Caki2 (cell line): ENCODE results near the gene LRBA. TPM values are rescaled to one million over a fixed set of nuclear protein-coding genes. Genes with fewer than 3 reads are reported as not detected.
A peak's percentile ranks its signal among the peaks of the same experiment; 100 is the strongest.

Experiments used
- DNase-seq: peaks from one replicate; pipeline ENCODE4 v3.0.0-alpha.2; 2015; ENCODE audit warnings: low read depth
- in situ Hi-C: cut with HindIII; loops from 2 replicates; pipeline ENCODE4 v1.10.0; 2016; ENCODE audit warnings: low sequenced_read_pairs, low pct_unique_long_range_greater_than_20kb, mixed read lengths
- total RNA-seq: library from RNA; depleted of rRNA; stranded (reverse); fragments of >200 nt; shearing (Covaris generic); gene quantifications from 2 replicates; pipeline ENCODE4 v1.2.3, GENCODE V29; 2014; ENCODE audit warnings: low replicate concordance

The LRBA gene
- total RNA-seq, 1 experiment from 2014 or later, result 23.3 TPM

DNA sequence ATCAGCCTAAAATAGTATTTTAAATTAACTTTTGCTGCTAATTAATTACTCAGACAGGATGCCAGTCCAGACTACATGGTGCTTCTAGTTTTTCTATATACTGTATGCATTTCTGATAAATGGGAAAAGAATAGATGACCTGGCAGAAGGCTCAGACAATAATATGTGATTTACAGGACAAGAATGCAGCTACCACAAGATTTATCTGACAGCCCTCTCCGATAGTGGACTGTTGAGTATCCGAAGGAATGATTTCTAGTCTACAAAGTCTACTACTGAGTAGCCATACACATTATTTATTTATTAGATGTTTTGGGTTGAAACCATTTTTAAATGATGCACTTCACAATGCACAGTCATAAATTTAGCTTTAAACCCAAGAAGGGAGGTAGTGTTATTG lies 220.4 kb downstream of the LRBA start:
- DNase-seq, result no peak
- in situ Hi-C loops, result no loop called here

DNA sequence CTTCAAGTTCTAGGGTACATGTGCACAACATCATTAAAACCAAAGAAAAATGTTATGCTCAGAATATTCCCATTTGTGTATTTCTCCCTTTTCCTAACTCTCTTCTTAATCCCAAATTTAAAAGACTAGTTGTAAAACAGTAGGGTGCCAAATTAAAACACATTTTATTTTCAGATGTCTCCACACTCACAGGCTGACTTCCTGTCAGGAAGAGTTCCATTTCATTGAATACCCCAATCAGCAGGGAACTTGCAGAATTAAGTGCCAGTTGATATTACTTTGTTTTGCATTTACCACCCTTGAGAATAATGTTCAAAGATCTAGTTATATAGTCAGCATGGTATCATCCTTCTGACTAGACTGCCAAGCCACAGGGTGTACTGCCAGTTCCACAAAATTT lies 225.2 kb downstream of the LRBA start:
- no peak for DNase-seq
- in situ Hi-C loops, result no loop called here

DNA sequence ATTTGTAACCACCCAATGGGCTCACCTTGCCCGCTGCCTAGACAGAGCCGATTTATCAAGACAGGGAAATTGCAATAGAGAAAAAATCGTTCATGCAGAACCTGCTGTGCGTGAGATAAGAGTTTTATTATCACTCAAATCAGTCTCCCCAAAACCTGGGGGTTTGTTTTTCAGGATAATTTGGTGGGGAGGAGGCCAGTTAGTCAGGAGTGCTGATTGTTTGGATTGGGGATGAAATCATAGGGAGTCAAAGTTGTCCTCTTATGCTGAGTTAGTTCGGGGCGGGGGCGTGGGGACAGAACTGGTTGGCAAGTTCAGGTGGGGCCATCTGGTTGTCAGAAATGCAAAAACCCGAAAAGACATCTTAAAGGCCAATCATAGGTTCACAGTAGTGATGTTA lies 230.1 kb downstream of the LRBA start:
- in situ Hi-C loops, result no loop called here
- DNase-seq, result no peak

DNA sequence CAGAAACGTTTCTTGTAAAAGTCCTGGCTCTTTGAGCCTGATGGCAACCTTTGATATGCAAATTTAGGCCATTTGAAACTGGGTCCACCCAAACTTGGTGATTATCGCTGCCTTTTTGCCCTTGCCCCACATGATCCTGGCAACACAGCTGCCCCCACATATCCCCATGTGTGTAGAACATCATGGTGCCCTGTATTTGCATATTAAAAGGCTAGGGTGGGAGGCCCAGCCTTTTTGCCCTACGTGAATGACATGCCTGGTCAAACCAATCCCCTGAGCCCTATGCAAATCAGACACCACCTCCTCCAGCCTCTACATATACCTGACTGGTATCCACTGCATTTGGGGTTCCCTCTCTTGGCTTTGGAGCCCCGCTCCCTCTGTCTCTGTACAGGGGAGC lies 230.8 kb downstream of the LRBA start:
- in situ Hi-C loops, result no loop called here
- no peak for DNase-seq

DNA sequence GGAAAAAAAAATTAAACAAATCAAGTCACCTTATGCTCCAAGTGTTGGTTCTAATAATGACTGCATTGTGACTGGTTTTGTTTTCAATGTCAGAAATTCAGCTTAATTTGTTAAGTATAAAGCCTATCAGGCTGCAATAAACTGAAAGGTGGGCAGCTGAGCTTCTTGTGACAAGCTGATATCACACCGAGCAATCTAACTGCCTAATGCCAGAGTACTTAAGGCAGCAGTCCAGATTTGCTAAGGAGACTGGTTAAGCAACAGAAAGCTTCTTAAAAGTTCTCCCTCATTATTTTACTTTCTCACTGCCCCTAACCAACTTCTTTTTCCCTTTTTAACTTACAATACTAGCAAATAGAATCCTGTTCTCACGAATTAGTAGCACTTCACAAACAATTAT lies 232.2 kb downstream of the LRBA start:
- in situ Hi-C loops, result no loop called here
- no peak for DNase-seq

DNA sequence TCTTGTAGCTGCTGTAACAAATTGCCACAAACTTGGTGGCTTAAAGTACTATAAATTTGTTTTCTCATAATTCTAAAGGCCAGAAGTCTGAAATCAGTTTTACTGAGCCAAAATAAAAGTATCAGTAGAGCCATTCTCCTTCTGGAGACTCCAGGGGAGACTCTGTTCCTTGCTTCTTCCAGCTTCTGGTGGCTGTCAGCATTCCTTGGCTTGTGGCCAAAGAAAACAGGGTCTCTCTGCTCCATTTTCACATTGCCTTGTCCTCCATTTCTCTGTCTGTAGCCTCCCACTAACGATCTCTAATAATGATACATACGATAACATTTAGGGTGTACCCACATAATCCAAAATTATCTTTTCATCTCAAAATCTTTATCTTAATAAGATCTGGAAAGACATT lies 232.8 kb downstream of the LRBA start:
- DNase-seq, result peak; percentile 41
- in situ Hi-C loops, result no loop called here

DNA sequence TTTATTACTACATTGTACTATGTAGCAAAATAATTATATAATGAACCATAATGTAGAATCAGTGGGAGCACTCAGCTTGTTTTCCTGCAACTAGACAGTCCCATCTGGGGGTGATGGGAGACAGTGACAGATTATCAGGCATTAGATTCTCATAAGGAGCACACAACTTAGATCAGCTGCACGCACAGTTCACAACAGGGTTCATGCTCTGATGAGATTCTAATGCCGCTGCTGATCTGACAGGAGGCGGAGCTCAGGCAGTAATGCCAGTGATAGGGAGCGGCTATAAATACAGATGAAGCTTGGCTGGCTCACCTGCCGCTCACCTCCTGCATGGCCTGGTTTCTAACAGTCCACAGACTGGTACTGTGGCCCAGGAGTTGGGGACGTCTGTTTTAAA lies 233.9 kb downstream of the LRBA start:
- no peak for DNase-seq
- in situ Hi-C loops, result no loop called here

DNA sequence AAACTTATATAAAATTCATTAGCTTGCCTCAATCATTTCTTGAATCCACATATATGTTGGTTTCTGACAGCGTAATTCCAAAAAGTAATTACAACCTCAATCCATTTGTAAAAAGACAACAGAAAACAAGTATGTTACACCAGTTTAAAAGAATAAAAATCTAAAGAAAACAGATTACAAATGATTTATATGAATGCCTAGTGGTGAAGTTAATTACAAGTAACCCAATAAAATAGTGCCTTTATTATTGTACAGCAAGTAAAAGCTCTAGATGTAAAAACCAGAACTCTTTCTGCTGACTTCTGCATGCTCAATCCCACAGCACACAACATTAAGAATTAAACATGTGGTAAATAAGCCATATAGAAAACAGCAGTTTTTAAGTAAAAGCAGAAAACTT lies 235.4 kb downstream of the LRBA start:
- in situ Hi-C loops, result no loop called here
- DNase-seq, result no peak

DNA sequence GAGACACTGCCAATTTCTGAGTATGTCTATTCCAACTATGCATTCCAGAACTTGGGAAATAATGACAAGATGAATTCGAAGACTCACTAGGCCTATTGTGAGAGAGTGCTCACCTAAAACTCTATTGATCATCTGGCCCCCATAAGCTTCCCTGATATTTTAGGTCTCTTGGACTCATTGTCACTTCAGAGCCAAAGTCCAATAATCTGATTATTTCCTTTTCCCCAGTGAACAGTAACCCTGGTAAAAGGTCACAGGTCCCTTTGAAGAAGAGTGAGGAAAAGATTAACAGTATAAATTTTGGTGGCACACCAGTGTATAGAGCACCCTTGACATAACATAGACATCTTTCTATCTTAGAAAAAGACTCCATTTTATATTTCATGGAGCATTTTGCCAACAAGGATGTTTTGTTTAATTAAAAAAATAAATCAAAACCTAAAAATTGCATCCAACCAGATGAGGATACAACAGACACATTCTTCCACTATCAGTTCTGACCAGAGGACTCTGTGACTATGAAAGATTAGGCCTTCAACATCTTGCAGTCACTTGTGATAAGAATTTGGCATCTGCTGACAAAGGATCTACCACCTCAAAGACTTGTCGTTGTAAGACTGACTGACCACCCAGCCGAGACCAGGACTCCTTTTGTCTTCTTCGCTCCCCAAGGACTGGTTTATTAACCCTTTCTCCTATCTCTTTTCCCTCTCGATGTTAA lies 241.2 kb downstream of the LRBA start:
- DNase-seq, result no peak
- in situ Hi-C loops, result no loop called here

DNA sequence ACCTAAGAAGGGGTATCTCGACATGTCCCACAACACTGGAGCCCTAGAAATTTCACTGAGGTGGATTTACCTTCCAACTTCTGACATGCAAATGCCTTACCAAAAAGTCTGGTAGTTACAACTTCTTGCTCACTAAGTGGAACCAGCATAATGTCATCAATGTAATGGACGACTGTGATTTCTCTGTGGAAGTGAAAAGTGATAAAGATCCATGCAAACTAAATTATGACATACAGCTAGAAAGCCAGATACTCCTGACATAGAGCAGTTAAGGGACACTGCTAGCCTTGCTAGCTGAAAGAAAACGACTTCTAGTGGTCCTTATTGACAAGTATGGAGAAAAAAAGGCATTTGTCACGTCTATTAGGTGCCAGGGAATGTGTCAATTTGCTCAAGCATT lies 242.1 kb downstream of the LRBA start:
- in situ Hi-C loops, result no loop called here

DNA sequence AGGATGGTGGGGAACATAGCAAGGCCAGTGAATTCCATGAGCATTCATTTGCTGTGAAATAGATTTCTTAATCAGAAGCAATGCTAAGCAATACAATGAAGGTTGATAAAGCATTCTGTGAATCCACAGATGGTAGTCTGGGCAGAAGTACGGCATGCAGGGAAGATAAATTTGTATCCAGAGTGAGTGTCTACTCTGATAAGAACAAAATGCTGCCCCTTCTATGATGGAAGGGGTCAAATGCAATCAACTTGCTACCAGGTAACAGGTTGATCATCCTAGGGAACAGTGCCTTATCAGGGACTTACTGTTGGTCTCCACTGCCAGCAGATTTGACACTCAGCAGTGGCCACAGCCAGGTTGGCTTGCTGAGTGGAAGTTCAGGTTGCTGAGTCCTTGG lies 243.7 kb downstream of the LRBA start:
- in situ Hi-C loops, result no loop called here
- no peak for DNase-seq

More for the DNA sequence above, 242.1 kb downstream of the LRBA start:
- no peak for DNase-seq

DNA sequence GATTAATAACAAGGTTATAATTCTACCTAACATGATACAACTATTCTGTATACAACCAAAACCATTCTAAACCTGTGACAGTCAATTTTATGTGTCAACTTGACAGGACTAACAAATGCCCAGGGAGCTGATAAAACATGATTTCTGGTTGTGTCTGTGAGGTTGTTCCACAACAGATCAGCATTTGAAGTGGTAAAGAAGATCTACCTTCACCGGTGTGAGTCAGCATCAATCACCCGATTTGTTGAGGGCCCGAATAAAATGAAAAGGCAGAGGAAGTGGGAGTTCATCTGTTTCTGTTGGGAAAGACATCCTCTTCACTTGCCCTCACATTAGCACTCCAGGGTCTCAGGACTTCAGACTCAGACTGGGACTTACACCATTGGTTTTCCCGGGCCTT lies 245.2 kb downstream of the LRBA start:
- no peak for DNase-seq
- in situ Hi-C loops, result no loop called here

DNA sequence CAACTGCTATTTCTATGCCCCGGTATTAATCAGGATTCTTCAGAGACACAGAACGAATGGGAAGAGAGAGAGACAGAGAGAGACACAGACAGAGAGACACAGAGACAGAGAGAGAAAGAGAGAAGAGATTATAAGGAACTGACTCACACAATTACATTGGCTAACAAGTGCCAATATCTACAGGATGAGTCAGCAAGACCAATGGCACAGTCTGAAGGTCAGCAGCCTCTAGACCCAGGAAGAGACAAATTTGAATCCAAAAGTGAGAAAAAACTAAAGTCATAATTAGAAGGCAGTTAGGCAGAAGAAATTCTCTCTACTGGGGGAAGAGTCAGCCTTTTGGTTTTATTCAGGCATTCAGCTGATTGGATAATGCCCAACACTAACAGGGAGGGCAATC lies 245.8 kb downstream of the LRBA start:
- DNase-seq, result peak; percentile 76
- in situ Hi-C loops, result no loop called here

DNA sequence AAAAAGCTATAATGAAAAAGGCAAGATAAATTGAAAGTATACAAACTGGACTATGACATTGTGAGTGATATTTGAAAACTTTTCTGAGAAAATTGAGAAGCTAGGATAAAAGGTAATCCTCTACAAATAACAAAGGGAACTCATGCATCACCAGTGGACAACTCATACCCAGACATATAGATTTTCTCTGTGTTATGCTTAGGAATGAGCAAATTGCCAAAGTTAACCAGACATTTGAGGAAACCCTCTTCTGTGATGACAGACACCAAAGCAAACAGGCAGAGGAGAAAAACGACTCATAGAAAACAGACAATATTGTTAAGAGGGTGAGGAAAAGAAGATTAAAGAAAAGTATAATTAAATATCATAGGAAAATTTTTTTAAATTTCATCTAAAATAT lies 246.6 kb downstream of the LRBA start:
- no peak for DNase-seq
- in situ Hi-C loops, result no loop called here

DNA sequence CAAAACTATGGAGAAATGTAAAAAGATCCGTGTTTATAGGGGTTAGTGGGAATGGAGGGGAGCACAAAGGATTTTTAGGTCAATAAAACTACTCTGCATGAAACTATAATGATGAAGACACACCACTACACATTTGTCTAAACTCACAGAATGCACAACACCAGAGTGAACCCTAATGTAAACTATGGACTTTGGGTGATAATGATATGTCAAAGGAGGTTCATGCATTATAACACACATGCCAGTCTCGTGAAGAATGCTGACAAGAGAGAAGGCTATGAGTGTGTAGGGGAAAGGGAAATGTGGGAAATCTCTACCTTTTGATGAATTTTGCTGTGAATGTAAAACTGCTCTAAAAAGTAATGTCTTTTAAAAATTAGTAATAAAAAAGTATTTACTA lies 249.9 kb downstream of the LRBA start:
- no peak for DNase-seq
- in situ Hi-C loops, result no loop called here

DNA sequence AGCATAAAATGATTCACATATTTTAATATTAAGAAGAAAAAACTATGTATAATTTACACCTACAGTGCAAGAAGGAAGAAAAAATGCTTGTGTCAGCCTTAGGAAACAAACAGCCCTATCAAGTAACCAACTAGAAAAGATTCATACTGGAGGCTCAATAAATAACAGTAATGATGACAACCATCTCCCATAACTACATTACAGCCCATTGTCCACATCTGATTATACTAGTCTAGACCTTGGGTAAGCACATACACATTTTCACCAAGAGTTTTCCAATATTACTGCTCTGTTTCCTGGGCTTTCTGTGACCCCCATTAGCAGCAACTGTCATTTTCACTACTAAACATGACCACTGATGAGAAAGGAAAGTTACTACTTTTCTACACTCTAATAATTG lies 263.4 kb downstream of the LRBA start:
- in situ Hi-C loops, result no loop called here

DNA sequence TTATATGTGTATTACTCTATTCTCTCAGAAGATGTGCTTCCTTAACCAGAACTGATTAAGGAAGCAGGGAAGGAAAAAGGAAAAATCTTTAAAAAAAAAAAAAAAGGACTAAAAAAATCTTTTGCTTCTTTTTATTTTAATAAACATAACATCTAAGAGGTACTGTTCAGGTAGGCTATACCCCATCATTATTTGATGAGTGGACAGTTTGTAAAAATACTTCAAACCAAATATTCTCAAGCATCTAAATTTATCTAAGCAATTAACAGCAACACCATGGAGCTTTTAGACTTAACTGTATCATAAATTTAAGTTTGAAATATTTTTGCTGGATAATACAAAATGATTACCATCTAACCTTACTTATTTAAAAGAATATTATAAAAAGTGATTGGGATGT lies 264.3 kb downstream of the LRBA start:
- in situ Hi-C loops, result no loop called here
- no peak for DNase-seq

More for the DNA sequence above, 263.4 kb downstream of the LRBA start:
- no peak for DNase-seq

DNA sequence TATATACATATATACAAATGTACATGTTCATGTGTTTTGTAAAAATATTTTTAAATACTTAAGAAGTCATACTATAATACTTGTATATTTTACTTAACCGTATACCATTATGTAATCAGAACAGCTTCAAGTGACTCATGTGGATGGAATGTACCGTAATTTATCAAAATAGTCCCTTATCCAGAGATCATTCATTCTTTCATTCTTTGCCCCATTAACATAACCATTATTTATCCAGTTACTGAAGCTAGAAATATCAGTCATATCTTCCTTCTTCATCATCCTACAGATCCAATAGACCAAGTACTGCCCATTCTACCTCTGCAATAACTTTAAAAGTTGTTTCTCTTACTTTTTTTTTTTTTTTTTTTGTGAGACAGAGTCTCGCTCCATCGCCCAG lies 268.9 kb downstream of the LRBA start:
- DNase-seq, result peak; percentile 92
- in situ Hi-C loops, result no loop called here

DNA sequence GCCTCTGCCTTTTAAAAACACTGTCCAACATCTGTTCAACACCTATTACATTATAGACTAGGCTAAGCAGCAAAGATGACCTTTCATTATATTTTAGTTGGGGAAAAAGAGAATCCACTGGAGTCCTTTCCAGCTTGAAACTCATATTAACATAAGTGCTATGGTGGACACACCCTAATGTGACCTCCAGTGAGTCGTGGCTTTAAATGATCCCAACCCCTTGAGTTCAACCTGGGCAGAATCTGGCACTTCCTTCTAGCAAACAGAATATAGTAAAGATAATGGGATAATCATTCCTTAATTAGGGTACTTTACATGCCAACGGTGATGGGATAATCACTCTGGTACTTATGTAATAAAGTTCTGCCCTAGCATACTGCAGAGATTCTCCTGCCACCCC lies 270.5 kb downstream of the LRBA start:
- in situ Hi-C loops, result no loop called here
- no peak for DNase-seq

DNA sequence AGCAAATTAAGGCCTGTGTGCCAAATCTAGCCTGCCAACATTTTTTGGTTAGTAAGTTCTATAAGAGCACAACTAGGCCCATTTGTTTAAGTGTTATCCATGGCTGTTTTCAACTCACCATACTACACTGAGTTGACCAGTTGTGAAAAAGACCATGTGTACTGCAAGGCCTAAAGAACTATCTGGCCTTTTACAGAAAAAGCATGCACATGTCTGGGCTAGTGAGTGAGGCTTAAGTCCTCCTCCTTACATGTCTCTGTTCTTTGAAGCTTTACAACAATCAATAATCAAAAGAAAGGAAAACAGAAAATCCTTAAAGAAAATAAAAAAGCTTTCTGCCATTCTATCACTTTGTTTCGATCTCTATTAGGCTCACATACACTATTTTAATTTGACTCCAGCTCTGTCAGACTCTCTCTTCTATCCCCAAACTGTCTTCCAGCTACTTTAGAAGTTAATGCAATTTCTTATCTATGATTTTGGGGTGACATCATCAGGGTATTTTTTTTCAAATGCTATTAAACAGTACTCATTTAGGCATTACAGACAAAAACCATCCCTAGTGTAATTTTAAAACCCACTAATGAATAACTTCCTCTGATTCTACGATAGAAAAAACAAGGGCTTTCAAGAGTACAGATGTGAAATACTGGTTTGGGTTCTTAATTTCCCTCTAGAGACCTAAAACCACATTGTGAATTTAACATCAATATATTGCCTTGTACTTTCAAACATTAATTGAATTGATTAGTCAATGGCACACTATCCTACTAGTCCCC lies 271.3 kb downstream of the LRBA start:
- DNase-seq, result no peak
- in situ Hi-C loops, result no loop called here
